Ascending aorta (tissue), 2 donors: ENCODE data around the gene ST6GALNAC2. TPM values are rescaled to one million over a fixed set of nuclear protein-coding genes. Genes with fewer than 3 reads are reported as not detected.
"Not testable (repeated sequence)": the region's sequence is repeated elsewhere in the genome, so short reads cannot be mapped to it uniquely, and the experiment has no call there.

ENCODE experiments used
- DNase-seq, 2 donors: peaks; one replicate each; pipeline ENCODE4 v3.0.0-alpha.2; 2019; ENCODE audit warnings: low spot score in 2 of 2
- H3K27ac ChIP-seq, 2 donors: fragments of 200-600 bp; sonication (generic); one replicate each; pipeline ENCODE4 v1.5.1; 2016 to 2017; ENCODE audit warnings: mild to moderate bottlenecking in 1 of 2
- H3K27me3 ChIP-seq: fragments of 200-600 bp; sonication (generic); one replicate; pipeline ENCODE4 v1.5.1; 2017
- H3K36me3 ChIP-seq, 2 donors: fragments of 200-600 bp; sonication (generic); one replicate each; pipeline ENCODE4 v1.5.1; 2016
- H3K4me1 ChIP-seq, 2 donors: fragments of 200-600 bp; sonication (generic); one replicate each; pipeline ENCODE4 v1.5.1; 2016 to 2017; ENCODE audit warnings: mild to moderate bottlenecking in 1 of 2
- H3K4me3 ChIP-seq, 2 donors: fragments of 200-600 bp; sonication (generic); one replicate each; pipeline ENCODE4 v1.5.1; 2016 to 2017; ENCODE audit warnings: mild to moderate bottlenecking in 1 of 2
- H3K9me3 ChIP-seq, 2 donors: fragments of 200-600 bp; sonication (generic); one replicate each; pipeline ENCODE4 v1.5.1; 2016
- CTCF ChIP-seq, 3 experiments: fragments of 200-600 bp in 2 of 3; fragments of 450-650 bp in 1 of 3; sonication (generic) in 2 of 3; IDR thresholded peaks; one replicate each; pipeline ENCODE4 v1.5.1; 2016 to 2019; ENCODE audit warnings: antibody characterized with exemption in 3 of 3, mild to moderate bottlenecking in 1 of 3, moderate library complexity in 1 of 3
- intact Hi-C: fragments of 100-400 bp; cut with DNase I; formaldehyde crosslinking; loops from one replicate; pipeline ENCODE4 v1.15.1; 2023
- total RNA-seq: library from RNA; depleted of rRNA; stranded (reverse); fragments of >200 nt; gene quantifications from one replicate; pipeline ENCODE4 v1.1.0, GENCODE V29; 2016

ST6GALNAC2 gene
- total RNA-seq, 1 donor from 2014 or later, result 15.8 TPM

- DNase-seq, result no peak
- no peak overlapping the region for H3K27ac ChIP-seq
- H3K27me3 ChIP-seq, result peaks cover 8% of the 10 kb centered on the region
- H3K9me3 ChIP-seq, result no peaks in the 10 kb centered on the region
- no peaks in the 10 kb centered on the region for H3K36me3 ChIP-seq
- intact Hi-C loops, result no loop called here
- peaks cover 16 to 19% of the 10 kb centered on the region in 2 donors for H3K4me1 ChIP-seq
- no peak overlapping the region for H3K4me3 ChIP-seq
- no peak for TF ChIP-seq CTCF (IDR thresholded peaks at IDR 0.05)
These were observed 50.6 kb downstream of the ST6GALNAC2 start for GRCh38 chr17:76534831-76535732.

DNA sequence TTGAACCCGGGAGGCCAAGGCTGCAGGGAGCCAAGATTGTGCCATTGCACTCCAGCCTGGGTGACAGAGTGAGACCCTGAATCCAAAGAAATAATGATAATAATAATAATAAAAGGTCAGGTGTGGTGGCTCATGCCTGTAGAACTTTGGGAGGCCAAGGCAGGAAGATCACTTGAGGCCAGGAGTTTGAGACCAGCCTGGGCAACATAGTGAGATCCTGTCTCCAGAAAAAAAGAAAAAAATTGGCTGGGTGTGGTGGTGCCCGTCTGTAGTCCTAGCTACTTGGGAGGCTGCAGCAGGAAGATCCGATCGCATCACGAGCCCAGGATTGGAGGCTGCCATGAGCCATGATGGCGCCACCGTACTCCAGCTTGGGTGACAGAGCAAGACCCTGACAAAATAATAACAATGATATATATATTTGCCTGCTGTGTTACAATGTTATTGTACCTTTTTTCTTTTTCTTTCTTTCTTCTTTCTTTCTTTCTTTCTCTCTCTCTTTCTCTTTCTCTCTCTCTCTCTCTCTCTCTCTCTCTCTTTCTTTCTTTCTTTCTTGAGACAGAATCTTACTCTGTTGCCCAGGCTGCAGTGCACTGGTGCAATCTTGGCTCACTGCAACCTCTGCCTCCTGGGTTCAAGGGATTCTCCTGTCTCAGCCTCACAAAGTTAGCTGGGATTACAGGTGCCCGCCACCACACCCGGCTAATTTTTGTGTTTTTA is 51.9 kb downstream of the ST6GALNAC2 start:
- H3K4me3 ChIP-seq, intact Hi-C loops, H3K36me3 ChIP-seq, DNase-seq, H3K27me3 ChIP-seq, H3K27ac ChIP-seq, H3K9me3 ChIP-seq: not testable (repeated sequence)
- H3K4me1 ChIP-seq, result peaks cover 26 to 32% of the 10 kb centered on the region in 2 donors

DNA sequence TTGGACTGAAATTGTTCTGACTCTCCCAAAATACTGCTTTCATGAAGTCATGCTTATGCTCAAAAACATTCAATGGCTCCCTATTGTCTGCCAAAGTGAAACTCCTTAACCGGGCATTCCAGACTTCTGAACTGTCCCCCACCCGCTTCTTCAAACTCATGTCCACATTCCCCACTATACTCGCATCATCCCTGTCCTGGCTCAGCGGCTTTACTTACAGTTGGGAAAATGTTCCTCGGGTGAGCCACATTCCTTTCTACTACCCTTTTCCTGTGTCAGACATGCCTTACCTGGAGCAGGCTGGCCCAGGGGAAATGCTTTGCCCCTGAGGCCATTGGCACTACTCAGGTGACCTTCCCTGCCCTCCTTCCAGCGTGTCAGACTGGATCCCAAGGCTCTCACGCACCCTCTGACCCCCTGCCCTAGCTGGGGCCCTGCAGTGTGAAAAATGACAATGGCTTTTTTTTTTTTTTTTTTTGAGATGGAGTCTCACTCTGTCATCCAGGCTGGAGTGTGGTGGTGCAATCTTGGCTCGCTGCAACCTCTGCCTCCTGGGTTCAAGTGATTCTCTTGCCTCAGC is 53.5 kb downstream of the ST6GALNAC2 start:
- no peak overlapping the region for H3K4me3 ChIP-seq
- intact Hi-C loops, result no loop called here
- peaks cover 24 to 40% of the 10 kb centered on the region in 2 donors for H3K4me1 ChIP-seq
- no peak overlapping the region for H3K27ac ChIP-seq
- DNase-seq, result no peak
- no peaks in the 10 kb centered on the region for H3K9me3 ChIP-seq
- no peak for TF ChIP-seq CTCF (IDR thresholded peaks at IDR 0.05)
- H3K27me3 ChIP-seq, result no peaks in the 10 kb centered on the region
- no peaks in the 10 kb centered on the region for H3K36me3 ChIP-seq

DNA sequence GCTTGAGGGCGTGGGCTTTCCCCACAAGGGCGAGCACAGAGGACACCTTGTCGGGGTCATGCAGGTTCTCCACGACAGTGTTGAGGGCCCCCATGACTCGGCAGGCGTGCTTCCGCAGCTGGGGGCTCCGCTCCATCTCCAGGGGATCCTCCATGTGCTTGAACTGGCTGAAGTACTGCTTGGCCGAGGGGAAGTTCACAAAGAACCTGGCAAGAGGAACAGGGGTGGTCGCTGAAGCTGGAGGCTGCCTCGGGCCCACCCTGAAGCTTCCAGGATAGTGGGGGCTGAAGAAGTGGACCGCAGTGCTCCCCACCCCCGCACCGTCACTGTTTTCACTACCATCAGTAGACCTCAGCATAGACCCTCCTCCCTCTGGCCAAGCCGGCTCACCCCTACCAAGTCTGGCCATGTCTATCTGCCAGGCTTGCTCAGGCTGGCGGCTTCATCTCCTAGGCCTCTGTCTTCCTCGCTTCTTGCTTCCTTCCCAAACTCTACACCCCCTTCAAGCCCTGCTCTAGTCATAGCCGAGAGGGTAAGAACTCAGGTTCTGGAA is 54.1 kb downstream of the ST6GALNAC2 start:
- Histone ChIP-seq H3K27me3 (no peaks in the 10 kb centered on the region), H3K36me3 (no peaks in the 10 kb centered on the region), H3K27ac (peak overlapping the region; percentile 93 to 95), H3K4me1 (peaks cover 22 to 36% of the 10 kb centered on the region in 2 donors), H3K4me3 (no peak overlapping the region), H3K9me3 (no peaks in the 10 kb centered on the region)
- TF ChIP-seq CTCF (IDR thresholded peaks at IDR 0.05), result no peak
- intact Hi-C loops, result no loop called here
- DNase-seq, result no peak

DNA sequence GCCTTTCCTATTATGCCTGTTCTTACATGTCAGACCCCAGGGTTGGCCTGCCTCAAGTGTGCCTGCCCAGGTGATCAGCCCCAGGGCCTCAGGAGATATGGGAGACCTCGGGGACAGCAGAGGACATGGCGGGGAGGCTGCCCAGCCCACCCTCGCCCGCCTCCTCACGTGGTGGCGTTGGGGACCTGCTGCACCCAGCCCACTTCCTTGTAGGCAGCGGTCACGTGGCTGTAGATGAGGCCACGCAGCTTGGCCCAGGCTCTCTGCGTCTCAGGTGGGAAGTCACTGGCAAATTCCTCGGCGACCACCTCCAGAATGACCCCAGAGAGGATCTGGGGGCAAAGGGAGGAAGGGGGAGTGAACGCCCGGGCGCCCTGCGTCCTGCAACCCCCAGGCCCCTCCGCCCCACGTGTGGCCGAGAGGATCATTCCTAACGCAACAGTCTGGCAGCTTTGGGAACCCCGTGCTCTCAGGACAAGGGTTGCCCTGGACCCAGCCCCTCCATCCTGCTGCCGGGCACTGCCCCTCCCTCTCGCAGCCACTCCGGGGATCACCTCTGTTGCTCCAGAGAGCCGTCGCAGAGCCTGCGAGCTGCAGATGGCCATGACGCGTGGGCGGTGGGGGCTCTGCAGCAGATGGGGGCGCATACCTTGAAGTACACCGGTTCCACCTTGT is 54.7 kb downstream of the ST6GALNAC2 start:
- Histone ChIP-seq H3K9me3 (no peaks in the 10 kb centered on the region), H3K27ac (peak overlapping the region; percentile 93 to 95), H3K27me3 (no peaks in the 10 kb centered on the region), H3K36me3 (no peaks in the 10 kb centered on the region), H3K4me1 (peaks cover 22 to 36% of the 10 kb centered on the region in 2 donors), H3K4me3 (no peak overlapping the region)
- no peak for TF ChIP-seq CTCF (IDR thresholded peaks at IDR 0.05)
- no peak for DNase-seq
- intact Hi-C loops, result no loop called here
